H1 (cell line): ENCODE measurements around the gene CHD3. TPM values are rescaled to one million over a fixed set of nuclear protein-coding genes. Genes with fewer than 3 reads are reported as not detected.

Experiments
- CTCF ChIA-PET: fragments of 300-600 bp; sonication (Branson Sonifier 250); formaldehyde crosslinking; loops from one replicate; lab custom pipeline; 2021; ENCODE audit not compliant: partially characterized antibody; lab: Charles Lee
- POLR2A ChIA-PET: fragments of 300-600 bp; sonication (Branson Sonifier 250); formaldehyde crosslinking; loops from one replicate; lab custom pipeline; 2021; ENCODE audit warnings: inconsistent platforms; ENCODE audit not compliant: partially characterized antibody; lab: Charles Lee
- DNase-seq, 2 experiments: peaks; one replicate each; pipeline versions ENCODE4 v3.0.0 to v3.0.0-alpha.2; 2010 to 2022; ENCODE audit warnings: low spot score in 2 of 2, low read depth in 1 of 2, mixed read lengths in 1 of 2
- FAIRE-seq: peaks from 2 replicates; lab custom pipeline; 2011; peaks lifted over from hg19 to GRCh38; lab: Jason Lieb, UNC
- H2AFZ ChIP-seq: 2 replicates; pipeline ENCODE4 v1.8.1; 2012; ENCODE audit warnings: low read length, inconsistent platforms
- H2AK5ac ChIP-seq: 2 replicates; pipeline ENCODE4 v1.6.1; 2013; ENCODE audit warnings: low read depth, low read length
- H2BK120ac ChIP-seq: replicated peaks from 2 replicates; pipeline ENCODE3; 2013; ENCODE audit warnings: low read depth, low read length, inconsistent platforms
- H2BK12ac ChIP-seq: 2 replicates; pipeline ENCODE4 v1.6.1; 2013; ENCODE audit warnings: low read depth, low read length
- H2BK15ac ChIP-seq: 2 replicates; pipeline ENCODE4 v1.6.1; 2013; ENCODE audit warnings: low read length
- H2BK20ac ChIP-seq: 2 replicates; pipeline ENCODE4 v1.6.1; 2013; ENCODE audit warnings: low read length
- H2BK5ac ChIP-seq: 2 replicates; pipeline ENCODE4 v1.6.1; 2013; ENCODE audit warnings: low read depth, low read length
- H3K14ac ChIP-seq: 2 replicates; pipeline ENCODE4 v1.6.1; 2013; ENCODE audit warnings: inconsistent platforms; ENCODE audit not compliant: insufficient read length
- H3K18ac ChIP-seq: 2 replicates; pipeline ENCODE4 v1.6.1; 2013; ENCODE audit warnings: low read length; ENCODE audit errors: extremely low read depth
- H3K23ac ChIP-seq: 2 replicates; pipeline ENCODE4 v1.6.1; 2013; ENCODE audit warnings: inconsistent platforms; ENCODE audit not compliant: insufficient read length
- H3K23me2 ChIP-seq: 2 replicates; pipeline ENCODE4 v1.6.1; 2013; ENCODE audit warnings: low read depth, low read length
- H3K27ac ChIP-seq: 2 replicates; pipeline ENCODE4 v1.6.1; 2011; ENCODE audit warnings: low read depth, low read length, inconsistent platforms
- H3K27me3 ChIP-seq, 4 experiments: replicated peaks in 1 of 4; 1 replicate in 1 of 4; 2 replicates in 3 of 4; pipeline versions ENCODE4 v1.6.1 to v1.8.1; 2011 to 2013; ENCODE audit warnings: low read length in 3 of 4, mild to moderate bottlenecking in 3 of 4, inconsistent platforms in 2 of 4, mixed read lengths in 2 of 4, moderate library complexity in 1 of 4; ENCODE audit not compliant: control insufficient read depth in 3 of 4, insufficient read depth in 3 of 4; ENCODE audit errors: extremely low read depth in 1 of 4
- H3K36me3 ChIP-seq, 4 experiments: 2 replicates each; pipeline versions ENCODE4 v1.6.1 to v1.8.1; 2011 to 2013; ENCODE audit warnings: mild to moderate bottlenecking in 4 of 4, low read length in 3 of 4, moderate library complexity in 2 of 4, control low read depth in 1 of 4, inconsistent platforms in 1 of 4; ENCODE audit not compliant: insufficient read depth in 4 of 4, control insufficient read depth in 2 of 4
- H3K4ac ChIP-seq: replicated peaks from 2 replicates; pipeline ENCODE3; 2013; ENCODE audit warnings: low read length, low read depth, mixed read lengths, inconsistent platforms; ENCODE audit not compliant: insufficient read length
- H3K4me1 ChIP-seq, 4 experiments: replicated peaks in 1 of 4; 1 replicate in 1 of 4; 2 replicates in 3 of 4; pipeline versions ENCODE4 v1.6.1 to v1.8.1; 2011 to 2013; ENCODE audit warnings: low read length in 3 of 4, inconsistent platforms in 2 of 4, mixed read lengths in 1 of 4; ENCODE audit not compliant: insufficient read depth in 4 of 4, control insufficient read depth in 3 of 4
- H3K4me2 ChIP-seq, 2 experiments: 2 replicates each; pipeline versions ENCODE4 v1.6.1 to v1.8.1; 2011 to 2013; ENCODE audit warnings: low read depth in 2 of 2, low read length in 2 of 2, control low read depth in 1 of 2, inconsistent platforms in 1 of 2, mild to moderate bottlenecking in 1 of 2; ENCODE audit not compliant: insufficient read depth in 1 of 2
- H3K4me3 ChIP-seq, 4 experiments: fragments of 200-600, 300-600 bp in 1 of 4; sonication (generic), shearing (Covaris generic), sonication (Bioruptor Twin) in 1 of 4; 2 replicates each; pipeline versions ENCODE4 v1.5.1 to v1.8.1; 2011 to 2016; ENCODE audit warnings: low read length in 4 of 4, low read depth in 3 of 4, control low read depth in 2 of 4, inconsistent platforms in 2 of 4, mild to moderate bottlenecking in 2 of 4, mixed read lengths in 1 of 4, moderate library complexity in 1 of 4; ENCODE audit not compliant: insufficient read depth in 2 of 4; ENCODE audit errors: extremely low read depth in 1 of 4
- H3K56ac ChIP-seq: replicated peaks from 2 replicates; pipeline ENCODE3; 2013; ENCODE audit warnings: low read depth, mild to moderate bottlenecking, mixed read lengths, low read length, inconsistent platforms; ENCODE audit not compliant: insufficient read length
- H3K79me1 ChIP-seq: 2 replicates; pipeline ENCODE4 v1.6.1; 2013; ENCODE audit warnings: low read depth, low read length, control low read depth
- H3K79me2 ChIP-seq, 2 experiments: 2 replicates each; pipeline versions ENCODE4 v1.6.1 to v1.8.1; 2012 to 2013; ENCODE audit warnings: low read length in 2 of 2, mild to moderate bottlenecking in 2 of 2, inconsistent platforms in 1 of 2; ENCODE audit not compliant: insufficient read depth in 2 of 2, control insufficient read depth in 1 of 2
- H3K9ac ChIP-seq, 4 experiments: replicated peaks in 1 of 4; 1 replicate in 1 of 4; 2 replicates in 3 of 4; pipeline versions ENCODE4 v1.6.1 to v1.8.1; 2011 to 2013; ENCODE audit warnings: low read depth in 3 of 4, low read length in 3 of 4, control low read depth in 2 of 4, mild to moderate bottlenecking in 2 of 4, moderate library complexity in 2 of 4, inconsistent platforms in 1 of 4; ENCODE audit errors: extremely low read depth in 1 of 4
- H3K9me3 ChIP-seq, 2 experiments: 2 replicates each; pipeline versions ENCODE4 v1.6.1 to v1.8.1; 2012 to 2013; ENCODE audit warnings: mild to moderate bottlenecking in 2 of 2, moderate library complexity in 2 of 2, control low read depth in 1 of 2, inconsistent platforms in 1 of 2, low read depth in 1 of 2, low read length in 1 of 2, mixed read lengths in 1 of 2; ENCODE audit not compliant: insufficient read depth in 2 of 2
- H4K20me1 ChIP-seq, 2 experiments: replicated peaks in 1 of 2; 2 replicates each; pipeline versions ENCODE3 to v1.8.1; 2011 to 2013; ENCODE audit warnings: inconsistent platforms in 2 of 2, low read length in 2 of 2, mild to moderate bottlenecking in 1 of 2; ENCODE audit not compliant: insufficient read depth in 2 of 2, control insufficient read depth in 1 of 2
- H4K5ac ChIP-seq: 2 replicates; pipeline ENCODE4 v1.6.1; 2013; ENCODE audit warnings: low read length, low read depth, mixed read lengths, inconsistent platforms; ENCODE audit not compliant: insufficient read length
- H4K8ac ChIP-seq: 2 replicates; pipeline ENCODE4 v1.8.0; 2013; ENCODE audit warnings: mild to moderate bottlenecking, moderate library complexity, low read length, inconsistent platforms; ENCODE audit not compliant: insufficient read depth; ENCODE audit errors: extremely low read depth
- H4K91ac ChIP-seq: replicated peaks from 2 replicates; pipeline ENCODE3; 2013; ENCODE audit warnings: low read length, mixed read lengths, inconsistent platforms; ENCODE audit not compliant: insufficient read length
- EGR1 ChIP-seq: IDR thresholded peaks from 2 replicates; pipeline ENCODE4 v1.6.1; 2011; ENCODE audit warnings: low read depth, low read length, borderline replicate concordance
- RAD21 ChIP-seq, 2 experiments: IDR thresholded peaks in 1 of 2; conservative IDR thresholded peaks in 1 of 2; 2 replicates each; pipeline ENCODE4 v1.6.1; 2011; ENCODE audit warnings: low read depth in 2 of 2, low read length in 2 of 2, improper control_type of control experiment in 1 of 2, inconsistent platforms in 1 of 2, mild to moderate bottlenecking in 1 of 2, moderate library complexity in 1 of 2
- SP1 ChIP-seq: IDR thresholded peaks from 2 replicates; pipeline ENCODE4 v1.6.1; 2011; ENCODE audit warnings: low read depth, low read length
- TAF7 ChIP-seq: optimal IDR thresholded peaks from 2 replicates; pipeline ENCODE3; 2011; ENCODE audit warnings: low read depth, mild to moderate bottlenecking, inconsistent platforms, low read length, moderate library complexity, borderline replicate concordance
- WGBS, 2 experiments: shearing (Covaris generic) in 1 of 2; methylation state at CpG; one replicate each; pipeline versions ENCODE4 v1.1.6 to v1.1.7; 2013 to 2015; ENCODE audit warnings: low lambda C conversion rate in 2 of 2, mixed read lengths in 2 of 2, inconsistent platforms in 1 of 2, low coverage in 1 of 2, missing lambda C conversion rate in 1 of 2; ENCODE audit not compliant: insufficient replicate concordance in 2 of 2, insufficient coverage in 1 of 2, insufficient read length in 1 of 2; ENCODE audit errors: extremely low coverage in 1 of 2, missing lambda C conversion rate in 1 of 2; 5-methylcytosine and 5-hydroxymethylcytosine counted together
- polyA plus RNA-seq, 7 experiments: library from polyadenylated mRNA; depleted of rRNA in 3 of 7; stranded (reverse) in 5 of 7; unstranded in 2 of 7; fragments of >200 nt in 5 of 7; fragments of 200-250 nt in 2 of 7; gene quantifications; 1 replicate in 5 of 7; 2 replicates in 1 of 7; 4 replicates in 1 of 7; pipeline versions ENCODE4 v1.2.1 to v1.2.3, GENCODE V29; 2011 to 2013; ENCODE audit warnings: missing spikeins in 2 of 7, mixed read lengths in 2 of 7
- total RNA-seq: library from RNA; stranded (reverse); fragmentation: NEBNext Ultra II Directional; extraction: Animal tissue kit (Norgen Biotek cat#: 25700); gene quantifications from 2 replicates; pipeline ENCODE4 v1.2.1, GENCODE V29; 2021
- TF ChIP-seq, protein P1 (sequence below): IDR thresholded peaks from 2 replicates; pipeline ENCODE4 v1.6.1; 2012; ENCODE audit warnings: inconsistent platforms
- TF ChIP-seq, protein P2 (sequence below), 3 experiments: IDR thresholded peaks; 1 replicate in 2 of 3; 2 replicates in 1 of 3; pipeline versions ENCODE4 v1.5.1 to v1.6.1; 2011; ENCODE audit warnings: low read length in 3 of 3, mild to moderate bottlenecking in 3 of 3, inconsistent platforms in 2 of 3, low read depth in 1 of 3, moderate library complexity in 1 of 3; ENCODE audit not compliant: insufficient read depth in 1 of 3; ENCODE audit errors: control extremely low read depth in 1 of 3

The CHD3 gene
- total and polyA plus RNA-seq, 2 of the 8 experiments (the other 6 are each of a cell fraction or from before 2014, with no cell fraction given): 12.3 to 12.9 TPM

DNA sequence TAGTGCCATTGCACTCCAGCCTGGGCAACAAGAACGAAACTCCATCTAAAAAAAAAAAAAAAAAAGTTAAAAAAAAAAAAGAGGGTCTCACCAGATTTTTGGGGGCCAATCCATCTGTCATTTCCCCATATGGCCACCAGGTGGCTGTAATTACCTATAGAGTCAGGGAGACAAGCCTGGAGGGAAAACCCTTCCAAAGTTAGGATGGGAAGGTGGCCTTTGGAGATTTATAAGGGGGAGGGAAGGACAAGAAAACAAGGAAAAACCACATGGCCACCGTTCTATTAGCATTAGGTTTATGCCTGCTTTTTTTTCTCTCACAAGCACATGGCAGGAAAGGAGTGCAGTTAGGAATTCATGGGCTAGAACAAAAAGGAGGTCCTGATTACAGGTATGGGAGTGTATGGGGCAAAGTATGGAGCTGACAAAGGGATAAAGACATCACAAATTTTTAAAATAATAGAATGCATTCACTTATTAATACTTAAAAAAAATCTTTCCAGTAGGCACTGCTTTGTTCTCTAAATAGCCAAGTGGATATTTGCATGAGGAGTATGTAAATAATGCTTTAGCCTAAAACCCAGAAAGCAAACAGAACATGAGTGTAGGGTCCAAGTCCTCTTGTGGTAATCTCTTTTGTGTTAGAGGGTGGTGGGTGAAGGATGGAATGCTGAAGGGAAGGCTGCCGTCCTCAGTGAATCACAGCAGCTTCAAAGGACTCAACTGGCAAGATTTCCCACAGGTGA lies 25.7 kb upstream of the CHD3 start:
- Histone ChIP-seq H3K23me2 (peaks cover 8% of the 10 kb centered on the region), H3K27me3 (no peaks in the 10 kb centered on the region), H2BK15ac (no peak overlapping the region), H2BK120ac (no peak overlapping the region), H3K14ac (no peak overlapping the region), H3K4ac (no peak overlapping the region), H3K9me3 (no peaks in the 10 kb centered on the region), H2AFZ (no peak overlapping the region), H2BK20ac (no peak overlapping the region), H2BK12ac (no peak overlapping the region), H3K79me1 (no peaks in the 10 kb centered on the region), H3K4me3 (no peak overlapping the region), H3K18ac (no peak overlapping the region), H4K20me1 (no peaks in the 10 kb centered on the region), H3K4me2 (no peak overlapping the region), H3K9ac (no peak overlapping the region), H2BK5ac (no peak overlapping the region), H3K79me2 (peaks cover 0 to 5% of the 10 kb centered on the region in 2 experiments; a peak in 1 of 4 replicates), H3K36me3 (no peaks in the 10 kb centered on the region; a peak in 1 of 8 replicates), H4K5ac (no peak overlapping the region), H3K56ac (no peak overlapping the region), H3K23ac (no peak overlapping the region), H2AK5ac (no peak overlapping the region), H4K91ac (no peak overlapping the region), H3K4me1 (peaks cover 0 to 2% (median 0%) of the 10 kb centered on the region in 4 experiments; a peak in 2 of 7 replicates), H4K8ac (no peak overlapping the region), H3K27ac (no peak overlapping the region)
- POLR2A ChIA-PET: no interaction called here
- FAIRE-seq (no peak), DNase-seq (peak in 1 of 2 experiments; percentile 78)
- CTCF ChIA-PET: interaction anchor here (0.6 to 5.5 kb wide), 31 partner anchors 8 to 194 kb away, joined by 3 to 26 read pairs (median 5); partner anchors contain the start of gene KDM6B
- peak; percentile 83 to 84 for TF ChIP-seq RAD21 (IDR thresholded peaks at IDR 0.05 in 1 of 2, conservative IDR thresholded peaks at IDR 0.05 in 1 of 2; ENCODE audit: low read depth in 2 of 2, low read length in 2 of 2)
- no peak for TF ChIP-seq SP1
- TF ChIP-seq, protein P1, sequence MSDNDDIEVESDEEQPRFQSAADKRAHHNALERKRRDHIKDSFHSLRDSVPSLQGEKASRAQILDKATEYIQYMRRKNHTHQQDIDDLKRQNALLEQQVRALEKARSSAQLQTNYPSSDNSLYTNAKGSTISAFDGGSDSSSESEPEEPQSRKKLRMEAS: peak; percentile 17; the same call in 1 of the 2 replicates
- TF ChIP-seq EGR1: no peak
- TF ChIP-seq TAF7: no peak
- TF ChIP-seq, protein P2, sequence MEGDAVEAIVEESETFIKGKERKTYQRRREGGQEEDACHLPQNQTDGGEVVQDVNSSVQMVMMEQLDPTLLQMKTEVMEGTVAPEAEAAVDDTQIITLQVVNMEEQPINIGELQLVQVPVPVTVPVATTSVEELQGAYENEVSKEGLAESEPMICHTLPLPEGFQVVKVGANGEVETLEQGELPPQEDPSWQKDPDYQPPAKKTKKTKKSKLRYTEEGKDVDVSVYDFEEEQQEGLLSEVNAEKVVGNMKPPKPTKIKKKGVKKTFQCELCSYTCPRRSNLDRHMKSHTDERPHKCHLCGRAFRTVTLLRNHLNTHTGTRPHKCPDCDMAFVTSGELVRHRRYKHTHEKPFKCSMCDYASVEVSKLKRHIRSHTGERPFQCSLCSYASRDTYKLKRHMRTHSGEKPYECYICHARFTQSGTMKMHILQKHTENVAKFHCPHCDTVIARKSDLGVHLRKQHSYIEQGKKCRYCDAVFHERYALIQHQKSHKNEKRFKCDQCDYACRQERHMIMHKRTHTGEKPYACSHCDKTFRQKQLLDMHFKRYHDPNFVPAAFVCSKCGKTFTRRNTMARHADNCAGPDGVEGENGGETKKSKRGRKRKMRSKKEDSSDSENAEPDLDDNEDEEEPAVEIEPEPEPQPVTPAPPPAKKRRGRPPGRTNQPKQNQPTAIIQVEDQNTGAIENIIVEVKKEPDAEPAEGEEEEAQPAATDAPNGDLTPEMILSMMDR (IDR thresholded peaks at IDR 0.05; ENCODE audit: control extremely low read depth in 1 of 3, insufficient read depth in 1 of 3, low read depth in 1 of 3, low read length in 3 of 3): peak; percentile 10 to 80 (median 66)
- WGBS, 2 experiments: 37% methylated on average over 2 of the region's 3 CpGs; no CpG with 5 or more reads in 1 of the 2 experiments
